Neutrophil (primary cell): ENCODE results near the gene UVRAG.

Experiments
- H3K27ac ChIP-seq: fragments of 200-600 bp; sonication (generic); 2 replicates; pipeline ENCODE4 v1.5.1; 2016; ENCODE audit warnings: mild to moderate bottlenecking, moderate library complexity
- H3K27me3 ChIP-seq: fragments of 200-600 bp; sonication (generic); 2 replicates; pipeline ENCODE4 v1.6.0; 2016; ENCODE audit warnings: mild to moderate bottlenecking
- H3K36me3 ChIP-seq: fragments of 200-600 bp; sonication (generic); 2 replicates; pipeline ENCODE4 v1.5.1; 2017
- H3K4me1 ChIP-seq, 2 experiments: fragments of 200-600 bp in 1 of 2; sonication (generic) in 1 of 2; 1 replicate in 1 of 2; 2 replicates in 1 of 2; pipeline versions ENCODE4 v1.5.1 to v1.6.1; 2013 to 2016; ENCODE audit warnings: low read depth in 1 of 2, low read length in 1 of 2, mild to moderate bottlenecking in 1 of 2, moderate library complexity in 1 of 2; ENCODE audit not compliant: control insufficient read depth in 1 of 2, insufficient read depth in 1 of 2
- H3K4me3 ChIP-seq, 2 experiments: fragments of 200-600 bp in 1 of 2; sonication (generic) in 1 of 2; 1 replicate in 1 of 2; 2 replicates in 1 of 2; pipeline ENCODE4 v1.5.1; 2013 to 2016; ENCODE audit warnings: low read depth in 1 of 2, low read length in 1 of 2, mild to moderate bottlenecking in 1 of 2, moderate library complexity in 1 of 2
- H3K9me3 ChIP-seq: fragments of 200-600 bp; sonication (generic); 2 replicates; pipeline ENCODE4 v1.5.1; 2016
- CTCF ChIP-seq: fragments of 200-600 bp; sonication (generic); IDR thresholded peaks from 2 replicates; pipeline ENCODE4 v1.5.1; 2016; ENCODE audit warnings: antibody characterized with exemption

The UVRAG gene

DNA sequence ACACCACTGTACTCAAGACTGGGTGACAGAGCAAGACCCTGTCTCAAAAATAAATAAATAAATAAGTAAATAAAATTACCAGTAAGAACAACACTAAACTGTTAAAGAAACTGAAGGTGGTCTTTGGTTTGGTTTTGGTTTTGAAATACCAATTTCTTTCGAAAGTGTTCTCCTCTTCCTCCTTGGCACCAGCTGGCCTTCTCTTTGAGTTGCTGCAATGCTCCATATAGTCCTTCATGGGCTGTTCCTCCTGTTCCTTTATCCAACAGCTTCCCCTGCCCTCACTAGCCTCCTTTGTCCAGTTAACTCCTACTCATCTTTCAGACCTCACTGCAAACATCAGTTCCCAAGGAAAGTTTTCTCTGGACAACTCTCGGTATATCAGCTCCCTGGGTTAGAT is 5.0 kb upstream of the UVRAG start:
- Histone ChIP-seq H3K36me3 (no peaks in the 10 kb centered on the region), H3K27ac (peak overlapping the region; percentile 45)

DNA sequence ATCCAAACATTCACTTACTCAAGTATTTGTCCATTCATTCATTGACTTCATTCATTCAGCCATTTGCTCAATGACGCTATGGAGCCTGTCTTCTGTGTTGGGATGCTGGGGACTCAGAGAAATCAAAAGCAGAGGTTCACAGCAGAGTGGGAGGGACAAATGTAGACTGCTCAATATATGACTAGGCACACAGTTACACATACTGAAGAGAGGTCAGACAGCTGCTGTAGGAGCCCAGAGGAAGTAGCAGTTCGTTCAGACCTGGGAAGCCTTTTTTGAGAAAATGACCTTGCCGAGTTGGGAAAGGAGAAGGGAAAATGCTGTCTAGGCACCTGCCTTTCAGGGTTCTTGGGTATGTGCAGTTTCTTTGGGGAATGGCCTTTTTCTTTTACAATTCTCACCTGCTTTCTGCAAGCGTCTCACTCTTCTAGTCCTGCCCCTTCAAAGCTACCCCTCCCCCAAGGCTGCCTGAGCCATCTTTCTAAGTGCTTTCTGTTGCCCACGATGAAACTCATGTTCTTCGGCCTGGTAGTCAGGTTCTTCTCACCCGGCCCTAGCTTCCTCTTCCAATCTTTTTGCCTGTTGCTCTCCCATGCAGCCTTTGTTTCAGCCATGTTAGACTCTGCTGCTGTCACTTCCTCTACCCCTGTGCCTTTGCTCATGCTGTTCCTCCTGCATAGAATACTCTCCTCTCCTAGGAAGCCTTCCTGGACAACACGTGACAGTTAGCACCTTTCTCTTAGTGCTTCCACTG is 4.2 kb upstream of the UVRAG start:
- Histone ChIP-seq H3K27me3 (no peaks in the 10 kb centered on the region), H3K4me1 (peaks cover 24 to 26% of the 10 kb centered on the region in 2 experiments), H3K4me3 (no peak overlapping the region), H3K9me3 (no peaks in the 10 kb centered on the region), H3K27ac (peak overlapping the region; percentile 45), H3K36me3 (no peaks in the 10 kb centered on the region)
- no peak for TF ChIP-seq CTCF

More for the DNA sequence above, 5.0 kb upstream of the UVRAG start:
- no peak overlapping the region for H3K4me3 ChIP-seq
- H3K9me3 ChIP-seq = no peaks in the 10 kb centered on the region
- H3K27me3 ChIP-seq = no peaks in the 10 kb centered on the region
- H3K4me1 ChIP-seq = peaks cover 21 to 26% of the 10 kb centered on the region in 2 experiments
- no peak for TF ChIP-seq CTCF

DNA sequence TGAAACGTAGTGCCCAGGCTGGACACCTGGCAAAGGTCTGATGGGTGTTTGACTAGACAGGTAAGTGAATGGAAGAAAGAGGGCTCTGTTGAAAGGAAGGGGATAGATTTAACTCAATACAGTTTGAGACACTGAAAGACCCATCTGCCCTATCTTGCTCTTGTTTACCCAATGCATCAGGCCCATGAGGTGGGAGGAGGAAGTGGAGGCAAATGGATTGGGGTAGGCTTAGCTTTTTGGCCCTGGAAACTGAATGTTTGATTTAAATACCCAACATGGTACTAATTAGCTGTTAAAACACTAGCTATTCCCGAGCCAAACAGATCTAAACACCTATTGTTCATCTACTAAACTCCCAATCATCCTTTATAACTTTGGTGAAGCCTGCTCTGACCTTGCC is 3.5 kb upstream of the UVRAG start:
- Histone ChIP-seq H3K9me3 (no peaks in the 10 kb centered on the region), H3K27ac (peak overlapping the region; percentile 45), H3K4me1 (peaks cover 30 to 32% of the 10 kb centered on the region in 2 experiments), H3K36me3 (no peaks in the 10 kb centered on the region), H3K4me3 (no peak overlapping the region), H3K27me3 (no peaks in the 10 kb centered on the region)
- TF ChIP-seq CTCF = no peak

DNA sequence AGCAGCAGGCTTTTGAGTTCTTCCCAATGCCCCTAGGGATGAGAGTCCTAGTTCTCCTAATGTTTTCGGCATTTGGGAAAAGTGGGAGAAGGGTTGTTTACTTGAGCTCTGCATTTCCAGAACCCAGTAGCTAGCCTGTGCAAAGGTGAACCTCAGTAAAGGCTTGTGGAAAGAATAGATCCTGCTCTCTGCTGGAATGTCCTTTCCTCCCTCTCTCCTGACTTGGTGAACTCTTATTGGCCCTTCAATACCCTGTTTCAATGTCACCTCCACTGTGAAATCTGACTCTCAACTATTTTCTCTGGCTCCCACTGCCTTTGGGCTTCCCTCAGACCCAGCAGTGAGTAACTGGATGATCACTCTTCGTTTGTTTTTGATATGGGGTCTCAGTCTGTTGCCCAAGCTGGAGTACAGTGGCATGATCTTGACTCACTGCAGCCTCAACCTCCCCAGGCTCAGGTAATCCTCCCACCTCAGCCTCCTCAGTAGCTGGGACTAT is 2.4 kb upstream of the UVRAG start:
- no peak for TF ChIP-seq CTCF
- no peaks in the 10 kb centered on the region for H3K9me3 ChIP-seq
- no peak overlapping the region for H3K27ac ChIP-seq
- no peaks in the 10 kb centered on the region for H3K27me3 ChIP-seq
- H3K4me3 ChIP-seq = no peak overlapping the region
- no peaks in the 10 kb centered on the region for H3K36me3 ChIP-seq
- peaks cover 42 to 43% of the 10 kb centered on the region in 2 experiments for H3K4me1 ChIP-seq

DNA sequence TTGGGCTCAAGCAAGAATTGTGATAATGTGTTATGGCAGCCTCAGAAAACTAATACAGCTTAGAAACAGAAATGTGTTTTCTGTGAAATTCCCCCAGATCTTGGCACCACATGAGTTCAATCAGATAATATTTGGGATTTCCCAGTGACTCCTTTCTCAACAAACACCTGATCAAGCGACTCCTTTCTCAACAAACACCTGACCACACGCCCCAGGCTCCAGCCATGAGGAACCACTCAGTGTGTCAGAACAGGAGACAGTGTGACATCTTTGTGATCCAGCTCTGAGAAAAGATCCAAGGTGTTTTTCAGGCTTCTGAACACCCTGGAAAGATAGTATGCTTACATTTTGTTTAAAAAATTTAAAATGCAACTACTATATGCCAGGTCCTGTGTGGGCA is 1.9 kb upstream of the UVRAG start:
- no peaks in the 10 kb centered on the region for H3K36me3 ChIP-seq
- H3K4me3 ChIP-seq = no peak overlapping the region
- no peaks in the 10 kb centered on the region for H3K27me3 ChIP-seq
- peaks cover 42 to 43% of the 10 kb centered on the region in 2 experiments for H3K4me1 ChIP-seq
- no peak for TF ChIP-seq CTCF
- no peaks in the 10 kb centered on the region for H3K9me3 ChIP-seq
- H3K27ac ChIP-seq = peak overlapping the region; percentile 92
